OCI-LY1 (cell line): ENCODE measurements around the gene RNF217.

Source experiments
- EZH2 ChIP-seq: fragments of 200-600 bp; sonication (generic), shearing (Covaris generic); IDR thresholded peaks from 2 replicates; pipeline ENCODE4 v1.8.0; 2017; ENCODE audit warnings: borderline replicate concordance, mixed run types, mild to moderate bottlenecking, antibody characterized with exemption, low read length, moderate library complexity, mixed read lengths
- TF ChIP-seq, protein P1 (sequence below): fragments of 200-600 bp; sonication (generic), shearing (Covaris generic); IDR thresholded peaks from 2 replicates; pipeline ENCODE4 v1.5.1; 2017; ENCODE audit warnings: mild to moderate bottlenecking, antibody characterized with exemption, low read length, moderate library complexity, mixed read lengths

DNA sequence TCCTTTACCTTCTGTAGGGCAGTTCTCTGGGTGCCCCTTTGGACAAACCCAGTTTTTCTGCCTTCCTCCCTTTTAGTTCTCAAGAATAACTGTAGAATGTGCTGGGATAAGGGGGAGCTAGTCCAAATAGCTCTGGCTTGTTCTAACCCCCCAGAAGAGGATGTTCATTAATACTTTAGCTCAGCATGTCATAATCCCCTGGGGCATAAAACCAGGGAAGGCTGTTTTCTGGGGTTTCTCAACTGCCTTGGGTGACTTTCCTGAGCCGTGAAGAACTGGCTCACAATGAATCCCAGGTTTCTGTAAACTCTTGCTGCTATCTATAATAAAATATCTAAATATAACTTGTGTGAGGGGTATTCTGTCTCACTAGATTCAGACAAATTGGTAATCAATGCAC, 44.5 kb upstream of the RNF217 start:
- TF ChIP-seq, protein P1, sequence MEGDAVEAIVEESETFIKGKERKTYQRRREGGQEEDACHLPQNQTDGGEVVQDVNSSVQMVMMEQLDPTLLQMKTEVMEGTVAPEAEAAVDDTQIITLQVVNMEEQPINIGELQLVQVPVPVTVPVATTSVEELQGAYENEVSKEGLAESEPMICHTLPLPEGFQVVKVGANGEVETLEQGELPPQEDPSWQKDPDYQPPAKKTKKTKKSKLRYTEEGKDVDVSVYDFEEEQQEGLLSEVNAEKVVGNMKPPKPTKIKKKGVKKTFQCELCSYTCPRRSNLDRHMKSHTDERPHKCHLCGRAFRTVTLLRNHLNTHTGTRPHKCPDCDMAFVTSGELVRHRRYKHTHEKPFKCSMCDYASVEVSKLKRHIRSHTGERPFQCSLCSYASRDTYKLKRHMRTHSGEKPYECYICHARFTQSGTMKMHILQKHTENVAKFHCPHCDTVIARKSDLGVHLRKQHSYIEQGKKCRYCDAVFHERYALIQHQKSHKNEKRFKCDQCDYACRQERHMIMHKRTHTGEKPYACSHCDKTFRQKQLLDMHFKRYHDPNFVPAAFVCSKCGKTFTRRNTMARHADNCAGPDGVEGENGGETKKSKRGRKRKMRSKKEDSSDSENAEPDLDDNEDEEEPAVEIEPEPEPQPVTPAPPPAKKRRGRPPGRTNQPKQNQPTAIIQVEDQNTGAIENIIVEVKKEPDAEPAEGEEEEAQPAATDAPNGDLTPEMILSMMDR, result no peak
- no peak for TF ChIP-seq EZH2
